Transverse colon (tissue), 4 donors: ENCODE data around the gene PRADC1.

Source experiments
- EP300 ChIP-seq: sonication (generic); formaldehyde crosslinking; IDR thresholded peaks from one replicate; pipeline ENCODE4 v1.6.1; 2017; ENCODE audit warnings: antibody characterized with exemption, low read depth
- POLR2A ChIP-seq: fragments of 450-650 bp; IDR thresholded peaks from one replicate; pipeline ENCODE4 v1.6.1; 2016; ENCODE audit warnings: antibody characterized with exemption, mild to moderate bottlenecking, moderate library complexity
- POLR2AphosphoS5 ChIP-seq, 3 donors: sonication (generic); formaldehyde crosslinking; IDR thresholded peaks; one replicate each; pipeline ENCODE4 v1.6.1; 2016; ENCODE audit warnings: antibody characterized with exemption in 3 of 3
- TF ChIP-seq, protein P1 (sequence below), 5 experiments: fragments of 200-600 bp in 3 of 5; fragments of 450-650 bp in 2 of 5; sonication (generic) in 3 of 5; IDR thresholded peaks; 1 replicate in 2 of 5; 2 replicates in 3 of 5; pipeline ENCODE4 v1.5.1; 2016 to 2017; ENCODE audit warnings: antibody characterized with exemption in 5 of 5, inconsistent platforms in 3 of 5, mild to moderate bottlenecking in 2 of 5, moderate library complexity in 1 of 5

DNA sequence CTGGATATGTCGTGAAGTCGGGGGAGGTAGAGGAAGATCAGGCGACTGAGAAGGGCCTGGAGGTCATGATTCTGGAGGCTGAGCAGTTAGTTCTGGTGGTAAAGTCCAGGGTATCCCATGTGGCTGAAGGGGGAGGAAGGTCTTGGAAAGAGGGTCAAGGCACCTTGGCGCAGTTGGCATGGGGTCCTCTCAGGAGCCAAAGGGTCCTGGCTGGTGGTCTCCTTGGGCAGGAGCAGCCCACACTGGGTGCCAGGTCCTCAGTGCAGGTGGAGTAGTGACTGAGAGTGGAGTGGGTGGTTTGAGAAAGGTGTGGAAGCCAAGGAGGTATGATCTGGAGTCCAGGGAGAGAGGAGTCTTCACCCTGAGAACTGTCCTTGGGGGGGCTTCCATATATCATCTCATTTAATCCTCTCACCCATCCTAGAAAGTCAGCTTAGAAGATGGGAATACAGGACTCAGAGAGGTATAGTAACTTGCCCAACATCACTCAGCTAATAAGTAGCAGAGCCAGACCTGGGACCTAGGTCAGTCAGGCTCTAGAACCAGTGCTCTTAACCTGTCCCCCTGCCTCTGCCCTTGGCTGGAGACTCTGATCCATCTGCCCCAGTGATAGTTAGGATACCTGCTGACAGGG, 26.8 kb upstream of the PRADC1 start:
- TF ChIP-seq, protein P1, sequence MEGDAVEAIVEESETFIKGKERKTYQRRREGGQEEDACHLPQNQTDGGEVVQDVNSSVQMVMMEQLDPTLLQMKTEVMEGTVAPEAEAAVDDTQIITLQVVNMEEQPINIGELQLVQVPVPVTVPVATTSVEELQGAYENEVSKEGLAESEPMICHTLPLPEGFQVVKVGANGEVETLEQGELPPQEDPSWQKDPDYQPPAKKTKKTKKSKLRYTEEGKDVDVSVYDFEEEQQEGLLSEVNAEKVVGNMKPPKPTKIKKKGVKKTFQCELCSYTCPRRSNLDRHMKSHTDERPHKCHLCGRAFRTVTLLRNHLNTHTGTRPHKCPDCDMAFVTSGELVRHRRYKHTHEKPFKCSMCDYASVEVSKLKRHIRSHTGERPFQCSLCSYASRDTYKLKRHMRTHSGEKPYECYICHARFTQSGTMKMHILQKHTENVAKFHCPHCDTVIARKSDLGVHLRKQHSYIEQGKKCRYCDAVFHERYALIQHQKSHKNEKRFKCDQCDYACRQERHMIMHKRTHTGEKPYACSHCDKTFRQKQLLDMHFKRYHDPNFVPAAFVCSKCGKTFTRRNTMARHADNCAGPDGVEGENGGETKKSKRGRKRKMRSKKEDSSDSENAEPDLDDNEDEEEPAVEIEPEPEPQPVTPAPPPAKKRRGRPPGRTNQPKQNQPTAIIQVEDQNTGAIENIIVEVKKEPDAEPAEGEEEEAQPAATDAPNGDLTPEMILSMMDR (IDR thresholded peaks at IDR 0.05): no peak
- TF ChIP-seq EP300 (no peak), POLR2AphosphoS5 (IDR thresholded peaks at IDR 0.05) (no peak), POLR2A (no peak)
